ENCODE measurements around the gene SMAD5. TPM values are rescaled to one million over a fixed set of nuclear protein-coding genes. Genes with fewer than 3 reads are reported as not detected.

The SMAD5 gene
- total and polyA plus RNA-seq, 2 of the 8 experiments (the other 6 are each of a cell fraction or from before 2014, with no cell fraction given): 30.2 to 60.5 TPM

- TF ChIP-seq, protein P1, sequence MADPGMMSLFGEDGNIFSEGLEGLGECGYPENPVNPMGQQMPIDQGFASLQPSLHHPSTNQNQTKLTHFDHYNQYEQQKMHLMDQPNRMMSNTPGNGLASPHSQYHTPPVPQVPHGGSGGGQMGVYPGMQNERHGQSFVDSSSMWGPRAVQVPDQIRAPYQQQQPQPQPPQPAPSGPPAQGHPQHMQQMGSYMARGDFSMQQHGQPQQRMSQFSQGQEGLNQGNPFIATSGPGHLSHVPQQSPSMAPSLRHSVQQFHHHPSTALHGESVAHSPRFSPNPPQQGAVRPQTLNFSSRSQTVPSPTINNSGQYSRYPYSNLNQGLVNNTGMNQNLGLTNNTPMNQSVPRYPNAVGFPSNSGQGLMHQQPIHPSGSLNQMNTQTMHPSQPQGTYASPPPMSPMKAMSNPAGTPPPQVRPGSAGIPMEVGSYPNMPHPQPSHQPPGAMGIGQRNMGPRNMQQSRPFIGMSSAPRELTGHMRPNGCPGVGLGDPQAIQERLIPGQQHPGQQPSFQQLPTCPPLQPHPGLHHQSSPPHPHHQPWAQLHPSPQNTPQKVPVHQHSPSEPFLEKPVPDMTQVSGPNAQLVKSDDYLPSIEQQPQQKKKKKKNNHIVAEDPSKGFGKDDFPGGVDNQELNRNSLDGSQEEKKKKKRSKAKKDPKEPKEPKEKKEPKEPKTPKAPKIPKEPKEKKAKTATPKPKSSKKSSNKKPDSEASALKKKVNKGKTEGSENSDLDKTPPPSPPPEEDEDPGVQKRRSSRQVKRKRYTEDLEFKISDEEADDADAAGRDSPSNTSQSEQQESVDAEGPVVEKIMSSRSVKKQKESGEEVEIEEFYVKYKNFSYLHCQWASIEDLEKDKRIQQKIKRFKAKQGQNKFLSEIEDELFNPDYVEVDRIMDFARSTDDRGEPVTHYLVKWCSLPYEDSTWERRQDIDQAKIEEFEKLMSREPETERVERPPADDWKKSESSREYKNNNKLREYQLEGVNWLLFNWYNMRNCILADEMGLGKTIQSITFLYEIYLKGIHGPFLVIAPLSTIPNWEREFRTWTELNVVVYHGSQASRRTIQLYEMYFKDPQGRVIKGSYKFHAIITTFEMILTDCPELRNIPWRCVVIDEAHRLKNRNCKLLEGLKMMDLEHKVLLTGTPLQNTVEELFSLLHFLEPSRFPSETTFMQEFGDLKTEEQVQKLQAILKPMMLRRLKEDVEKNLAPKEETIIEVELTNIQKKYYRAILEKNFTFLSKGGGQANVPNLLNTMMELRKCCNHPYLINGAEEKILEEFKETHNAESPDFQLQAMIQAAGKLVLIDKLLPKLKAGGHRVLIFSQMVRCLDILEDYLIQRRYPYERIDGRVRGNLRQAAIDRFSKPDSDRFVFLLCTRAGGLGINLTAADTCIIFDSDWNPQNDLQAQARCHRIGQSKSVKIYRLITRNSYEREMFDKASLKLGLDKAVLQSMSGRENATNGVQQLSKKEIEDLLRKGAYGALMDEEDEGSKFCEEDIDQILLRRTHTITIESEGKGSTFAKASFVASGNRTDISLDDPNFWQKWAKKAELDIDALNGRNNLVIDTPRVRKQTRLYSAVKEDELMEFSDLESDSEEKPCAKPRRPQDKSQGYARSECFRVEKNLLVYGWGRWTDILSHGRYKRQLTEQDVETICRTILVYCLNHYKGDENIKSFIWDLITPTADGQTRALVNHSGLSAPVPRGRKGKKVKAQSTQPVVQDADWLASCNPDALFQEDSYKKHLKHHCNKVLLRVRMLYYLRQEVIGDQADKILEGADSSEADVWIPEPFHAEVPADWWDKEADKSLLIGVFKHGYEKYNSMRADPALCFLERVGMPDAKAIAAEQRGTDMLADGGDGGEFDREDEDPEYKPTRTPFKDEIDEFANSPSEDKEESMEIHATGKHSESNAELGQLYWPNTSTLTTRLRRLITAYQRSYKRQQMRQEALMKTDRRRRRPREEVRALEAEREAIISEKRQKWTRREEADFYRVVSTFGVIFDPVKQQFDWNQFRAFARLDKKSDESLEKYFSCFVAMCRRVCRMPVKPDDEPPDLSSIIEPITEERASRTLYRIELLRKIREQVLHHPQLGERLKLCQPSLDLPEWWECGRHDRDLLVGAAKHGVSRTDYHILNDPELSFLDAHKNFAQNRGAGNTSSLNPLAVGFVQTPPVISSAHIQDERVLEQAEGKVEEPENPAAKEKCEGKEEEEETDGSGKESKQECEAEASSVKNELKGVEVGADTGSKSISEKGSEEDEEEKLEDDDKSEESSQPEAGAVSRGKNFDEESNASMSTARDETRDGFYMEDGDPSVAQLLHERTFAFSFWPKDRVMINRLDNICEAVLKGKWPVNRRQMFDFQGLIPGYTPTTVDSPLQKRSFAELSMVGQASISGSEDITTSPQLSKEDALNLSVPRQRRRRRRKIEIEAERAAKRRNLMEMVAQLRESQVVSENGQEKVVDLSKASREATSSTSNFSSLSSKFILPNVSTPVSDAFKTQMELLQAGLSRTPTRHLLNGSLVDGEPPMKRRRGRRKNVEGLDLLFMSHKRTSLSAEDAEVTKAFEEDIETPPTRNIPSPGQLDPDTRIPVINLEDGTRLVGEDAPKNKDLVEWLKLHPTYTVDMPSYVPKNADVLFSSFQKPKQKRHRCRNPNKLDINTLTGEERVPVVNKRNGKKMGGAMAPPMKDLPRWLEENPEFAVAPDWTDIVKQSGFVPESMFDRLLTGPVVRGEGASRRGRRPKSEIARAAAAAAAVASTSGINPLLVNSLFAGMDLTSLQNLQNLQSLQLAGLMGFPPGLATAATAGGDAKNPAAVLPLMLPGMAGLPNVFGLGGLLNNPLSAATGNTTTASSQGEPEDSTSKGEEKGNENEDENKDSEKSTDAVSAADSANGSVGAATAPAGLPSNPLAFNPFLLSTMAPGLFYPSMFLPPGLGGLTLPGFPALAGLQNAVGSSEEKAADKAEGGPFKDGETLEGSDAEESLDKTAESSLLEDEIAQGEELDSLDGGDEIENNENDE (IDR thresholded peaks at IDR 0.05; ENCODE audit: insufficient replicate concordance, low read length): no peak
- TF ChIP-seq CBX8 (IDR thresholded peaks at IDR 0.05; ENCODE audit: borderline replicate concordance, low read depth, low read length) (no peak), NANOG (IDR thresholded peaks at IDR 0.05; ENCODE audit: insufficient read depth, low read depth, low read length, poor library complexity, severe bottlenecking) (no peak), CBX5 (IDR thresholded peaks at IDR 0.05; ENCODE audit: low read depth, low read length) (no peak), RFX5 (IDR thresholded peaks at IDR 0.05; ENCODE audit: borderline replicate concordance, low read depth, low read length) (no peak), HDAC6 (IDR thresholded peaks at IDR 0.05; ENCODE audit: low read depth, low read length) (no peak), CREB1 (IDR thresholded peaks at IDR 0.05) (no peak), BACH1 (IDR thresholded peaks at IDR 0.05; ENCODE audit: low read length) (no peak), SP2 (IDR thresholded peaks at IDR 0.05; ENCODE audit: low read length) (no peak)
Measured at GRCh38 chr5:136162008-136162407, 29.4 kb downstream of the SMAD5 start (continued).

Measured in H1 (cell line).